ENCODE measurements around the gene CRELD1.

Gene CRELD1

DNA sequence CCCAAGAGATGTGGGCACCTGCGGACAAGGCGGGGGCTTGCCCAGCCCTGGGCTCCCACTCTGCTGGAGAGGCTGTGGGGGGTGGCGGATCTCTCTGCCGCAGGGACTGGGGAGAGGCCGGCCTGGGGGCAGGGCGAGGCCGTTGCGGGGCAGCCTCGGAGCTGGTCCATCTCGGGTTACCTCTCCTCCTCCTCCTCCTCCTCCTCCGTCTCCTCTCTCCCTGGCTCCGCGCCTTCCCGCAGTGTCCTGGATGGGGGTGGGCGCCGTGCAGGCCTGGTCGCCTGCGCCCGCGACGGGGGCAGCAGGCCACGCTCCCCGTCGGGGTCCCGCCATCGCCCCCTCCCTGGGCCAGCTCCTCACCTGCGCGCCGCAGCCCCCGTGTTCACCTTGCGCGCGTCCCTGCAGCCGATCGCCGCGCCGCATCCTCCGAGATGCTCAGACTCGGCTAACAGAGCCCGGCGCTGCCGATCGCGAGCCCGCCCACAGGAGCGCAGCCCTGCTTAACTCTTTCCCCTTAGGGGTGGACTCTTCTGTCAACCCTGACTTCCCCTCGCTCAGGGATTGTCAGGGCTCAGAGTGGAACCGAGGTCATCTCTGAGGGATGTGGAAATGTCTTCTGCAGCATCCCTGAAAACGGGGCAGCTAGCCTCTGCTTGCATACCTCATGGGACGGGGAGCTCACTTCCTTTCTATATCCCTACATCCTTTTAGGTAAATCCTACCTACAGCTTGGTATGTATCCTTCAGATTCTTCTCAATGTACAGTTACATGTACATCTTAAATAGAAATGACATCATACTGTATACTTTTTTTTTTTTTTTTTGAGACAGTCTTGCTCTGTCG, 18.6 kb downstream of the CRELD1 start, which contains the start of gene PRRT3:
Gene PRRT3, minus strand, starts transcription at position 447 of the 844 bp plus-strand sequence. CDS start 2,293 bp downstream, outside the sequence.
- peak; percentile 33 to 56 (median 42) for DNase-seq (ENCODE audit: low read depth in 2 of 3, low spot score in 1 of 3)

- DNase-seq (ENCODE audit: low read depth in 2 of 3, low spot score in 1 of 3), result no peak
These were observed 21.5 kb downstream of the CRELD1 start for GRCh38 chr3:9955067-9955502.

GRCh38 chr3:9955611-9956352, 22.1 kb downstream of the CRELD1 start:
- no peak for DNase-seq (ENCODE audit: low read depth in 2 of 3, low spot score in 1 of 3)

DNA sequence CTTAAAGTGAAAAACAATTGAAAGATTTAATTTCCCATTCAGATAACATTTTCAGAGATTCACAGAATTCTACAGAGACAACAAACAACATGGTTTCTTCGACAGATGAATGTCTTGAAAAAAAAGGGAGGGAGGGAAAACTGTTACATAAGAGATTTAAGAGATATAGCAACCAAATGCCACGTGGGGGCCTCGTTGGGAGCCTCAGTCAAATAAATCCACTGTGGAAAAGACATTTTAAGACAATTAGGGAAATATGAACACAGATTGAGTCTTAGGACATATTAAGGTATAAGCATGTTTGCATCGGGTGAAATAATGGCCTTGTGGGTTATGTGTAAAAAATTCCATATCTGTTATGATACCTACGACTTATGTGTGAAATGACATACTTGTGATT, 23.6 kb downstream of the CRELD1 start:
- DNase-seq (ENCODE audit: low read depth in 2 of 3, low spot score in 1 of 3), result no peak

- DNase-seq (ENCODE audit: low read depth in 2 of 3, low spot score in 1 of 3), result no peak
These were observed 31.7 kb downstream of the CRELD1 start for GRCh38 chr3:9965200-9965875.

GRCh38 chr3:9966841-9967240, 33.2 kb downstream of the CRELD1 start:
- DNase-seq (ENCODE audit: low read depth in 2 of 3, low spot score in 1 of 3), result no peak

- no peak for DNase-seq (ENCODE audit: low read depth in 2 of 3, low spot score in 1 of 3)
These were observed 36.0 kb downstream of the CRELD1 start for GRCh38 chr3:9969632-9970019.

- DNase-seq (ENCODE audit: low read depth in 2 of 3, low spot score in 1 of 3), result no peak
These were observed 36.5 kb downstream of the CRELD1 start for GRCh38 chr3:9970020-9970652.

- peak in 2 of 3 donors; percentile 20 to 28 for DNase-seq (ENCODE audit: low read depth in 2 of 3, low spot score in 1 of 3)
These were observed 43.4 kb downstream of the CRELD1 start for GRCh38 chr3:9976721-9977709.

DNA sequence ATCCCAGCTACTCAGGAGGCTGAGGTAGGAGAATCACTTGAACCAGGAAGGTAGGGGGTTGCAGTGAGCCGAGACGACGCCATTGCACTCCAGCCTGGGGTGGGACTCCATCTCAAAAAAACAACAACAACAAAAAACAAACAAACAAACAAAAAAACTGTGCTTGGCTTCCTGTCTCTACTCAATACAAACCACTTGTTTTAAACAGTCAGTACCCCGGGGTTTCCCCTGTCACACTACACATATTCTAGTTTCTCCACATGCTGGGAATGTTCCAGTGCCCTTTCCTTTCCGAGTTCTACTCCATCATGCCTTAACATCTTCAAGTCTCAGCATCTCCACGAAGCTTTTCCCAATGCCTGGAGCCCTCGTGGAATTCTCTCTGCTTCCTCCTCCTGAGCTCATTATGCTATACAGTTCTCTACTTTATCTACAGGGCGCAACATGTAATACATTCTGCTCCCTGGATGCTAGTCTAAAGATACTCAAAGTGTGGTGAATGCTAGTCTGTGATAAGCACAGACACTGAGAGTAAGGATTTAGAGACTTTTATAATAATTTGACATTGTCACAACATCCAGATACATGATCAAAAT, 45.2 kb downstream of the CRELD1 start:
- DNase-seq (ENCODE audit: low read depth in 2 of 3, low spot score in 1 of 3), result no peak

GRCh38 chr3:9980251-9980650, 46.6 kb downstream of the CRELD1 start:
- no peak for DNase-seq (ENCODE audit: low read depth in 2 of 3, low spot score in 1 of 3)

DNA sequence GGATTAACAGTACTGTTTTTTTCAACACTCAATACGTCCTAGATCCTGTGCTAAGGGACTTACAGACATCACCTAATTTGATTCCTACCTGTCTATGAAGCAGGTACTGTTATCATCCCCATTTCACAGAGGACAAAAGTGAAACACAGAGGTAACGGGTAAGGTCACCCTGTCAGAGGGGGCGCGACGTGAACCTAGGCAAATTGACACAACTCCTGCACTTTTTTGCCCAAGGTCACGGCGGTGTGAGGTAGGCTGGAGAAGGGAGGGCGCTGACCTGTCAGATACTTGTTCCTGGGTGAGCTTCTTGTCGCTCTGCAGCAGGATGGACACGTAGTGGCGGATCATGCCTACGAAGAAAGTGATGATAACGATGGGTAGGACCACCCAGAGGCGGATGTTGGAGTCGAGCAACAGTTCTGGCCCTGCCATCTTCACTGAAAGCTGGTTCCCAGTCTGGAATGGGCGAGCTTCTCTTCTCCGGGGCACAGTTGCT, 52.6 kb downstream of the CRELD1 start:
- no peak for DNase-seq (ENCODE audit: low read depth in 2 of 3, low spot score in 1 of 3)

GRCh38 chr3:9994086-9994844, 60.6 kb downstream of the CRELD1 start:
- DNase-seq (ENCODE audit: low read depth in 2 of 3, low spot score in 1 of 3), result no peak
